Natural killer cell (primary cell): ENCODE data around the gene KRTAP10-2. TPM values are rescaled to one million over a fixed set of nuclear protein-coding genes. Genes with fewer than 3 reads are reported as not detected.
A peak's percentile ranks its signal among the peaks of the same experiment; 100 is the strongest.
"Not testable (repeated sequence)": the region's sequence is repeated elsewhere in the genome, so short reads cannot be mapped to it uniquely, and the experiment has no call there.

Source experiments
- ATAC-seq, 3 donors: fragments of 150-1000 bp in 2 of 3; fragments of 200-7000 bp in 1 of 3; cut with Tn5 transposase; 1 replicate in 1 of 3; 2 replicates in 2 of 3; pipeline ENCODE4 v1.10.0; 2021; ENCODE audit warnings: mild to moderate bottlenecking in 2 of 3, moderate library complexity in 2 of 3
- DNase-seq, 2 donors: peaks; one replicate each; pipeline versions ENCODE4 v3.0.0 to v3.0.0-alpha.2; 2013 to 2021; ENCODE audit warnings: mixed read lengths in 1 of 2
- H3K27ac ChIP-seq: one replicate; pipeline ENCODE4 v1.5.1; 2013; ENCODE audit warnings: mild to moderate bottlenecking, low read length
- H3K27me3 ChIP-seq: one replicate; pipeline ENCODE4 v1.6.1; 2013; ENCODE audit warnings: low read length; ENCODE audit not compliant: control insufficient read depth, insufficient read depth
- H3K36me3 ChIP-seq: one replicate; pipeline ENCODE4 v1.6.1; 2013; ENCODE audit warnings: low read length; ENCODE audit not compliant: control insufficient read depth, insufficient read depth
- H3K4me1 ChIP-seq: one replicate; pipeline ENCODE4 v1.6.1; 2013; ENCODE audit warnings: low read length; ENCODE audit not compliant: control insufficient read depth, insufficient read depth
- H3K4me3 ChIP-seq: one replicate; pipeline ENCODE4 v1.5.1; 2013; ENCODE audit warnings: low read length
- H3K9me3 ChIP-seq: one replicate; pipeline ENCODE4 v1.6.1; 2013; ENCODE audit warnings: low read length; ENCODE audit not compliant: control insufficient read depth, insufficient read depth
- H3K27ac Mint-ChIP-seq, 2 donors: one replicate each; pipeline ENCODE4 v1.8.0; 2022; ENCODE audit warnings: mild to moderate bottlenecking in 2 of 2, mixed read lengths in 2 of 2, moderate library complexity in 1 of 2
- H3K27me3 Mint-ChIP-seq, 2 donors: one replicate each; pipeline ENCODE4 v1.8.0; 2022; ENCODE audit warnings: low read depth in 2 of 2, mixed read lengths in 2 of 2
- H3K36me3 Mint-ChIP-seq: one replicate; pipeline ENCODE4 v1.8.0; 2022; ENCODE audit warnings: mixed read lengths
- H3K4me1 Mint-ChIP-seq, 2 donors: one replicate each; pipeline ENCODE4 v1.8.0; 2022; ENCODE audit warnings: mixed read lengths in 2 of 2
- H3K4me3 Mint-ChIP-seq: one replicate; pipeline ENCODE4 v1.8.0; 2022; ENCODE audit warnings: mild to moderate bottlenecking, moderate library complexity, mixed read lengths
- H3K9me3 Mint-ChIP-seq, 2 donors: one replicate each; pipeline ENCODE4 v1.8.0; 2022; ENCODE audit warnings: mixed read lengths in 2 of 2
- WGBS: methylation state at CpG from one replicate; pipeline ENCODE4 v1.1.7; 2013; ENCODE audit warnings: missing lambda C conversion rate; ENCODE audit not compliant: insufficient coverage; 5-methylcytosine and 5-hydroxymethylcytosine counted together
- intact Hi-C: fragments of 100-400 bp; cut with micrococcal nuclease; formaldehyde crosslinking; loops from one replicate; pipeline ENCODE4 v1.14.2; 2022
- total RNA-seq, 4 donors: library from RNA; stranded (reverse); fragments of 120-200 nt in 1 of 4; gene quantifications; one replicate each; pipeline versions ENCODE4 v1.2.3 to v1.2.4, GENCODE V29; 2013 to 2022
- TF ChIP-seq, protein P1 (sequence below): fragments of 200-600 bp; IDR thresholded peaks from one replicate; pipeline ENCODE4 v1.8.0; 2022; ENCODE audit warnings: antibody characterized with exemption

The KRTAP10-2 gene
- total RNA-seq, 3 donors from 2014 or later (not counting 1 experiment from before 2014, with no cell fraction given) = not detected

GRCh38 chr21:44564099-44564498, 12.8 kb upstream of the KRTAP10-2 start:
- Histone ChIP-seq H3K27ac (no peak overlapping the region), H3K36me3 (no peaks in the 10 kb centered on the region), H3K9me3 (no peaks in the 10 kb centered on the region), H3K4me3 (no peak overlapping the region), H3K4me1 (no peaks in the 10 kb centered on the region), H3K27me3 (no peaks in the 10 kb centered on the region)
- Mint-ChIP-seq H3K9me3 (peaks cover 3 to 4% of the 10 kb centered on the region in 2 donors), H3K4me1 (peaks cover 7 to 14% of the 10 kb centered on the region in 2 donors), H3K27me3 (peaks cover 2 to 3% of the 10 kb centered on the region in 2 donors), H3K4me3 (no peak overlapping the region), H3K36me3 (peaks cover 12% of the 10 kb centered on the region), H3K27ac (peak overlapping the region in 1 of 2 donors; percentile 61)
- intact Hi-C loops = no loop called here
- WGBS = no CpG with 5 or more reads among the region's 1 CpG
- TF ChIP-seq, protein P1, sequence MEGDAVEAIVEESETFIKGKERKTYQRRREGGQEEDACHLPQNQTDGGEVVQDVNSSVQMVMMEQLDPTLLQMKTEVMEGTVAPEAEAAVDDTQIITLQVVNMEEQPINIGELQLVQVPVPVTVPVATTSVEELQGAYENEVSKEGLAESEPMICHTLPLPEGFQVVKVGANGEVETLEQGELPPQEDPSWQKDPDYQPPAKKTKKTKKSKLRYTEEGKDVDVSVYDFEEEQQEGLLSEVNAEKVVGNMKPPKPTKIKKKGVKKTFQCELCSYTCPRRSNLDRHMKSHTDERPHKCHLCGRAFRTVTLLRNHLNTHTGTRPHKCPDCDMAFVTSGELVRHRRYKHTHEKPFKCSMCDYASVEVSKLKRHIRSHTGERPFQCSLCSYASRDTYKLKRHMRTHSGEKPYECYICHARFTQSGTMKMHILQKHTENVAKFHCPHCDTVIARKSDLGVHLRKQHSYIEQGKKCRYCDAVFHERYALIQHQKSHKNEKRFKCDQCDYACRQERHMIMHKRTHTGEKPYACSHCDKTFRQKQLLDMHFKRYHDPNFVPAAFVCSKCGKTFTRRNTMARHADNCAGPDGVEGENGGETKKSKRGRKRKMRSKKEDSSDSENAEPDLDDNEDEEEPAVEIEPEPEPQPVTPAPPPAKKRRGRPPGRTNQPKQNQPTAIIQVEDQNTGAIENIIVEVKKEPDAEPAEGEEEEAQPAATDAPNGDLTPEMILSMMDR = no peak
- DNase-seq (no peak), ATAC-seq (no peak)

DNA sequence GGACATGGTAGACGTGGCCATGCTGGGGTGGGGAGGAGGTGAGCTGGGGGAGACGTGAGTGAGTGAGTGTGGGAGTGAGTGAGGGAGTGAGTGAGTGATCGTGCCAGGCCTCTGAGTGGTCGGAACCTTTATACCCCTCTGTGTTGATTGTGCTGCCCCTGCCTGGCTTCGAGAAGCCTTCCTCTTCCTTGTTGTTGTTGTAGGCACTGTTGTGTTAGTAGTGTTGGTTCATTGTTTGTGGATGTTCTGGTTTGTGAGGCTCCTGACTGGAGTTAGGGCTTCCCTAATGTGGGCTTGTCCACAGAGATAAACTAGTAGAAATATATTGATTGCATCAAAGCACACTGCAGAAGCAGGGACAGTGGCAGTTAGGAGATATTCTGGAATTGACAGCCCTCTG, 7.4 kb upstream of the KRTAP10-2 start, which contains the start of gene KRTAP10-3:
TSS of gene KRTAP10-3 (minus strand) at position 101 of the 400 bp plus-strand sequence. CDS start at position 21, 80 bp downstream.
- H3K4me3 ChIP-seq = no peak within 1 kb of the TSS
- no peak for DNase-seq
- Mint-ChIP-seq H3K27ac (no peak within 1 kb of the TSS), H3K4me3 (no peak within 1 kb of the TSS), H3K27me3 (peaks cover 7 to 13% of the 10 kb centered on the region in 2 donors), H3K9me3 (peaks cover 3 to 4% of the 10 kb centered on the region in 2 donors), H3K36me3 (peaks cover 12% of the 10 kb centered on the region), H3K4me1 (no peaks in the 10 kb centered on the region)
- no peaks in the 10 kb centered on the region for H3K27me3 ChIP-seq
- no peaks in the 10 kb centered on the region for H3K36me3 ChIP-seq
- H3K4me1 ChIP-seq = no peaks in the 10 kb centered on the region
- intact Hi-C loops = no loop called here
- WGBS = 81% methylated on average over 5 of the region's 5 CpGs
- H3K27ac ChIP-seq = no peak within 1 kb of the TSS
- ATAC-seq = no peak
- TF ChIP-seq, protein P1 = no peak
- no peaks in the 10 kb centered on the region for H3K9me3 ChIP-seq

DNA sequence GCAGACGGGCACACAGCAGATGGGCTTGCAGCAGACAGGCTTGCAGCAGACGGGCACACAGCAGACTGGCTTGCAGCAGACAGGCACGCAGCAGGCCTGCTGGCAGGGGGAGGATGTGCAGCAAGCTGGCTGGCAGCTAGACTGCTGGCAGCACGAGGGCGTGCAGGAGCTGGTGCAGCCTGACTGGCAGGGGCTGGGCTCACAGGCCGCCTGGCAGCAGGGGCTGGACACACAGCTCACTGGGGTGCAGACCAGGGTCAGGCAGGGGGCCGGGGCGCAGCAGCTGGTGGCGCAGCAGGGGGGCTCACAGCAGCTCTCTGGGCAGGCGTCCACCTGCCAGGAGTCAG, 7.0 kb upstream of the KRTAP10-2 start:
- H3K27me3 ChIP-seq, H3K4me1 Mint-ChIP-seq, H3K9me3 ChIP-seq, H3K36me3 ChIP-seq, H3K4me3 Mint-ChIP-seq, H3K27ac Mint-ChIP-seq, H3K9me3 Mint-ChIP-seq, intact Hi-C loops, H3K27ac ChIP-seq, ATAC-seq, H3K4me3 ChIP-seq, H3K4me1 ChIP-seq: not testable (repeated sequence)
- 83% methylated on average over 10 of the region's 10 CpGs for WGBS
- Mint-ChIP-seq H3K27me3 (peaks cover 7 to 13% of the 10 kb centered on the region in 2 donors), H3K36me3 (peaks cover 12% of the 10 kb centered on the region)
- DNase-seq = peak in 1 of 2 donors; percentile 10

- Mint-ChIP-seq H3K9me3 (peaks cover 2 to 3% of the 10 kb centered on the region in 2 donors), H3K27ac (no peak overlapping the region), H3K4me3 (no peak overlapping the region), H3K36me3 (peaks cover 12% of the 10 kb centered on the region), H3K4me1 (no peaks in the 10 kb centered on the region), H3K27me3 (peaks cover 7 to 13% of the 10 kb centered on the region in 2 donors)
- ATAC-seq = no peak
- Histone ChIP-seq H3K27me3 (no peaks in the 10 kb centered on the region), H3K4me3 (no peak overlapping the region), H3K27ac (no peak overlapping the region), H3K9me3 (no peaks in the 10 kb centered on the region), H3K36me3 (no peaks in the 10 kb centered on the region), H3K4me1 (no peaks in the 10 kb centered on the region)
- intact Hi-C loops = no loop called here
- TF ChIP-seq, protein P1 = no peak
- peak in 1 of 2 donors; percentile 10 for DNase-seq
- 74% methylated on average over 30 of the region's 30 CpGs for whole genome bisulfite sequencing
Measured at GRCh38 chr21:44557491-44558328, 6.4 kb upstream of the KRTAP10-2 start.
